Fibroblast of peridontal ligament (primary cell): ENCODE measurements around the gene PIAS1.

Experiments used
- DNase-seq: peaks from one replicate; pipeline ENCODE4 v3.0.0-alpha.2; 2010; ENCODE audit errors: extremely low read depth

The PIAS1 gene

DNA sequence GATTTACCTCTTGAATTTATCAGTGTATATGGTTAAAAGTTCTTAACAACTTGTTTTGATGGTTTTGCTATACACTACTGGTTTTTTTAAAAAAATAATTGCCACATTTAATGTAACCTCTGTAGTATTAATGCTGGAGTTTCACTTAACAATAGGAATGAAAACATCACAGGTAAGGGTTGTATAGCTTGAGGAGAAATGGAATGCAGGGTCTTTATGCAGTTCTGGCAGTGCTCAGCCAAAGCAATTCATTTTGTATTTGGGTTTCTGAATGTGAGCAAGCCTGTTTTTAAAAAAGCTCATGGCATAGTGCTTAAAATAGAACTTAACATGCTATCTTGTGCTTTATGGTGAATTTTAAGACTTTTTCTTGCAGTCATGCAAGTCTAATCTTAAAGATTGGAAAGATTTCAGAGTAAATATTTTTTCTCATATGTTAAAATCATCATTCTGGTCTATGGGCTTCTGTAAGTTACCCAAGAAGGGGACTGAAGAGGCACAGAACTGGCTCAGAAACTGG, 8.9 kb downstream of the PIAS1 start:
- no peak for DNase-seq

DNA sequence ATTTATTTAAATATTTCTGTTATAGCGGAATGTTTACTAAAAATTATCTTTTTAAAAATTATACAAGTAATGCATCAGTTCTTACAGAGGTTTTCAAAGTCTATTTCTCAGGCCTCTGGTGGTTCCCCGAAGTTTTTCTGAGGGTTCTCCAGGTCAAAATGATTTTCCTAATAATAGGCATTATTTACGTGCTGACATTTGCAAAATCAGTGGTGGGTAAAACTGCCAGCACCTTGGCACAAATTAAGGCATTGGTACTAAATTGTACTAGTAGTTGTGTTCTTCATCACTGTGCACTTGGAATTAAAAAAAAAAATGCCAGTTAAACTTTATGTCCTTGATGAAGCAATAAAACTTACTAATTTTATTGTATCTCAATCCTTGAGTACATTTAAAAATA, 9.5 kb downstream of the PIAS1 start:
- DNase-seq = no peak

DNA sequence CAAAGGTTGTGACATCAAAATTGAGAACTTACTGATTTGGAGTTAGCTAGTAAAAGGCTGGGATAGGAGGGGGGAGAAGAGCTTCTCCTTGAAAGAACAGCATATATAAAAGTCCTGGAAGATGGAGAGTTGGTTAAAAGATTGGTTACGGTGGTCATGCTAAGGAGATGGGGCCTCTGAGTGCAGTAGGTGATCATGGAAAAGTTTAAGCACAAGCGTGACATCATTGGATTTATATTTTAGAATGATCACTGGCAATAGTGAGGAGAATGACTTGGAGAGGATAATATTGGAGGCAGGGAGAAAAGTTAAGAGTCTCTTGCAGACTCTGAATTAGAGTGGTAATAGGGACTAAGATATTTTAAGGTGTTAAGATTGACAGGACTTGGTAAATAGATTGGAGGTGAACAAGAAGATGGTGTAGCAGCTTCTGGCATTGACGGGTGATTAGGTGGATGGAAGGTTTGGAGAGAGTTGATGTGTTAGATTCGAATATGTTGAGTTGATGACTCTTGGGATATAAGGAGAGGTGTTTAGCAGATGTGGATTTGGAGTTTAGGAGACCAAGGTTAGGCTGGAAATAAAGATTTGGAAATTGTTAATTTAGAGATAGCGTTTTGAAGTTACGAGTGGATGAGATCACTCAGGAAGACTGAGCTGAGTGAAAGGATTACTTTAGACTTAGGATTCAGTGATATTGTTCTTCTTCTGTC, 19.6 kb downstream of the PIAS1 start:
- no peak for DNase-seq

DNA sequence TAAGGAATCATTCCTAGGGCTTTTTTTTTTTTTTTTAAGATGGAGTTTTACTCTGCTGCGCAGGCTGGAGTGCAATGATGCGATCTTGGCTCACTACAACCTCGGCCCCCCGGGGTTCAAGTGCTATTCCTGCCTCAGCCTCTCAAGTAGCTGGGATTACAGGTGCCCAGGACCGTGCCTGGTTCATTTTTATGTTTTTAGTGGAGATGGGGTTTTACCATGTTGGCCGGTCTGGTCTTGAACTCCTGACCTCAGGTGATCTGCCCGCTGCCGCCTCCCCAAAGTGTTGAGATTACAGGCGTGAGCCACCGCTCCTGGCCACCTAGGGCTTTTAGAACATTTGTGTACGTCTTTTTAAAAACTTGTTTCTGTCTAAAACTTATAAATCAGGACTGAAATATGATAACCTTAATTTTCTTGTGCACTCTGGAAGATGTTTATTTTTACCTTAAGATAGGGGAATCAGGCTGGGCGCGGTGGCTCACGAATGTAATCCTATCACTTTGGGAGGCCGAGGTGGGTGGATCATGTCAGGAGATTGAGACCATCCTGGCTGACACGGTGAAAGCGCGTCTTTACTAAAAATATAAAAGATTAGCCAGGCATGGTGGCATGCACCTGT, 21.8 kb downstream of the PIAS1 start:
- no peak for DNase-seq

DNA sequence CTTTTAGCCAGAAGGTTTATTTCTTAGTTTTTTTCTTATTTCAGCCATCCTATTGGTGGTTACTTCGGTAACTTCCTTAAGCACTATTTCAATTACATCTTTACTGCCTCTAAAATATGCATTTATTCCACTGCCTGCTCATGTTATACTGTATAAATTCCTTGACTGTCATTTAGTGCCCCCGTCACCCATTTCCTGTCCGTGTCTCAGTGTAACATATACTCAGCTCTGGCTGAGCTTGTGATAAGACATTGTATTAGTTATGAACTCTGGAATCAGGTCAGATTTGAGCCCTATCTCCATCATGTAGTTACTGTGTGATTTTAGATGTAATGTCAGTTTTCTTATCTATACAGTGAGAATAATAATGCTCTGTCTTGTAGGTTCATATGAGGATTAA, 24.2 kb downstream of the PIAS1 start:
- DNase-seq = no peak

DNA sequence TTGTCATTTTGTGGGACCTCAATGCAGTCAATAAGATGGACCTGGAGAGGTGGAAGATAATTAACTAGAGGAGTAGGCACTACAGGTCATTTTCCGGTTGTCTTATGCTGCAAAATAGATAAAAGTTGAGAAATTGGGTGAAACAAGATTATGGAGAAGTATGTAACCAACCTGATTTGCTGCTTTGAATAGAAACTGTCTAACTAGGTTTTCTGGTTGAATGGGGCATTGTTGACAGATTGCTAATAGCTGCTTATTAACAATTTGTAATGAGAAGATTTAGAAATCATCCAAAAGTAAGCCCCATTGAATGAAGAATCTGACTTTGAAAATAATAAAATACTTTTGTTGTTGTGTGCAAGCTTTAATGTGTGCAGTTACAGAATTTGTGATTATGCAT, 26.2 kb downstream of the PIAS1 start:
- DNase-seq = no peak

DNA sequence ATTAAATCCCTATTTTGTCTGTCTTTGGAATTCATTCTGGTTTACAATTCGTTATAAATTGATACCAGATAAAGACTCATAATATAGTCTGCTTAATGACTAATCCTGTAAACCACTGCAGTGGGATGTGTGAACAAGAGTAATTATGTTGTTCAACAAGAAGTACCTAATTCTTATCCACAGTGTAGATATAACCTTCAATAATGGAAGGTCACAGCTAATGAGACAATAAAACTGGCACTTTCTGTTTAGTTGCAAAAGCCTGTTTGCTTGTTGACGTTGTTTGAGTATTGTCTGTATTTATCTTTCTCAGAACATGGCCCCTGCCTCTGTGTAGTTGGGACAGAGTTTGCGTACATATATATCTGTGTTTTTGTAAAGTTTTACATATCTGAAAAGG, 26.7 kb downstream of the PIAS1 start:
- DNase-seq = no peak

DNA sequence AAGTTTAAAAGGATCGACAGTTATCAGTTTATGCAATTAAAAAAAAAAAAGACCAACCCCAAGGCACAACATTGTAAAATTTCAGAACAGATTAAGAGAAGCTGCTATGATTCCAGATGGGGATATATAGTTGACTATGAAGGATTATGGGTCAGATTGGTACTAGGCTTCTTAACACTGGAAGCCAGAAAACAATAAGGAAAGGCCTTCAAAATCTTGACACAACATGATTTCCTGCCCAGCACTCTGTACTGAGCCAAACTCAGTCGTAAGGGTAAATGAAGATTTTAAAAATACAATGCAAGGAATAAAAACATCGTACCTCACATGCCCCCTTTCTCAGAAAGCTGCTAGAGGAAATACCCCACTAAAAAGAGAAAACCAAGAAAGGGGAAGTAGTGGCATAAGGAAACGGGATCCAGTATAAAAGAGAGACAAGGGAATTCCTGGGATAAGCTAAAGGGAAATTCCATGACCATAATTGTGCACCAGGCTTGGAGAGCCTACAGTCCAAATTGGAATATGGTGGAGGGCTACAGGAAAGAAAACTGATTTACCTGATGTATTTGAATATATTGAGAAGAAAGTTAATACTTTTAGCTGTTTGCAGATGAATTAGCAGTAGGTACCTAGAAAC, 27.9 kb downstream of the PIAS1 start:
- DNase-seq = no peak

DNA sequence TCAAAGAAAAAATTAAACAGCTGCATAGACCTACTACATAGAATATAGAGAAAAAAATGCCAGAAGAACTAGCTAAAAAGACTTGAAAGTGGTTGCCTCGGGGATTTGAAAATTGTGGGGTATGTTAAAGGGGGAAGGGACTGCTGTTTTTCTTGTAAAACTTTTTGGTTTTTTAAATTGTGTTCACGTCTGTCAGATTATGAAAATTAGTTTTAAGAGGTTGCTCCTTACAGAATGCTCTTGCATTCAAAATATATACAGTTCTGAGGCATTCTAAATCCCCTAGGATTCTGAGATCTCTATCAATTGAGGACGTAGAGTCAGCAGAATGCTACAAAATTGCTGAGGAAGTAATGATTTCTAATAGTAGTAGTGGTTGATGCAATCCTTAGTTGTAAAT, 28.6 kb downstream of the PIAS1 start:
- DNase-seq = no peak

DNA sequence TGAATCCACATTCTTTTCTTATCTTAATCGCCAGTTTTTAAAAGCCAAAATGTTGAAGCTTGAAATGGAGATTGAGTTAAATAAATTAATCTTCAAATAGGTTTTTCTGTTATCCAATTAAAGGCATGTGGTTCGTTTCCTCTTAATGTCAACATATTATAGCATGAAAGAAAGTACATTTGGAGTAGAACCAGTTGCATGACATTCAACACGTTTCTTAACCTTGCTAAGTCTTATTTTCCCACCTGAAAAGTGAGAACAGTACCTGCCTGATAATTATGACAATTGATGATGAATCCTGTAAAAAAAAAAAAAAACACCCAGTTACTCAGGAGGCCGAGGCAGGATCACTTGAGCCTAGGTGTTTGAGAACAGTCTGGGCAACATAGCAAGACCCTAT, 29.3 kb downstream of the PIAS1 start:
- no peak for DNase-seq

DNA sequence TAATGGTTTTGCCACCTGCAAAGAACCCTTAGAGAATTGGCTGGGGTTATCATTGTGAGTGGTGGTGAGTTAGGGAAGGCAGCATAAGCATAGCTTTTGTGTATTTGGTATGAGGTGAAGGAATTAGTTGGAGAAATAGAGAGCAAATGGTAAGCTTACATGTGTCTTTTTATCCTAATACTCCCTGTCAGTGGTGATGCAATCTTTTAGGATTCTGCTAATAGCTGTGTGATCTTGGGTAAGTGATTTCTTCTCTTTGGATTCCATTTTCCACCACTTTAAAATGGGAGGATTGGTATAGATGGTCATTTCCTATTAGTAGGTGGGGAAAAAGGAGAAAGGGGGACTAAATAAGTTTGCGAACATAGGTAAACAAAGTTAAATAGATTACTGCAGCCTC, 30.9 kb downstream of the PIAS1 start:
- DNase-seq = no peak

DNA sequence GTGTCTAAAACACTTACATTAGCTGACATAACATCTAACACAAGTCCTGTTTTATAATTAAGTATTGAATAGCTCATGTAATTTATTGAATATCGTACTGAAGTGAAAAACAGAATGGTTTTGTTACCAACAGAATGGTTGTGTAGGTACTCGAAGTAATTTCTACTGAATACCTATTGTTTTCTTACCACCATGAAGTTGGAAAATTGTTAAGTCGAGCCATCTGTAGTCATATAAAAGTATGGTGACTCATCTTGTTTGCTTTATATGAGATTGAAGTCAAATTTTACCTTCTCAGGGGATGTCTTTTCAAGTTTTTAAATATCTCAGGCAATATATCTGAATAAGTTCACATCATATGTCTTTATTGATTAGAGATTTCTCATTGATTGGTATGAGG, 37.6 kb downstream of the PIAS1 start:
- DNase-seq = no peak

DNA sequence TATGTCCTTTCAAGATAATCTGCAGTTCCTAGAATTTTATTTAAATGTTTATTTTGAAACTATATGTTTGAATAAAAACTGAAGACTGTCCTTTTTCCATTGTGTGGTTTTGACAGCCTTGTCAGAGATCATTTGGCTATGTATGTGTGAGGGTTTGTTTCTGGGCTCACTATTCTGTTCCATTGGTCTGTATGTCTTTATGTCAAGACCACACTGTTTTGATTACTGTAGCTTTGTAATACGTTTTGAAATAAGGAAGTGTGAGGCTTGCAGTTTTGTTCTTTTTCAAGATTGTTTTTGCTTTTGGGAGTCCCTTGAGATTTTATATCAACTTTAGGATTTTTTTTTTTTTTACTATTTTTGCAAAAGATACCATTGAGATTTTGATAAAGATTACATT, 42.0 kb downstream of the PIAS1 start:
- DNase-seq = no peak

DNA sequence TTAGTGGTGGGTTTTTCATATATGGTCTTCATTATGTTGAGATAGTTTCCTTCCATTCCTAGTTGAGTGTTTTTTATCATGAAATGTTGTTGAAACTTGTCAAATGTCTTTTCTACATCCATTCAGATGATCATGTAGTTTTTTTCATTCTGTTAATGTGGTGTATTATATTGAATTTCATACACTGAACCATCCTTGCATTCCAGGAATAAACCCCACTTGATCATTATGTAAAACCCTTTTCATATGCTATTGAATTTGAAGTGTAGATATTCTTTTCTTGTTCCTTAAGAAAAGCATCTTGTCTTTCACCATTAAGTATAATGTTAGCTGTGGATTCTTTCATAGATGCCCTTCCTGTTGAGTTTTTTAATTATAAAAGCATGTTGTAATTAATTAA, 42.9 kb downstream of the PIAS1 start:
- DNase-seq = no peak

DNA sequence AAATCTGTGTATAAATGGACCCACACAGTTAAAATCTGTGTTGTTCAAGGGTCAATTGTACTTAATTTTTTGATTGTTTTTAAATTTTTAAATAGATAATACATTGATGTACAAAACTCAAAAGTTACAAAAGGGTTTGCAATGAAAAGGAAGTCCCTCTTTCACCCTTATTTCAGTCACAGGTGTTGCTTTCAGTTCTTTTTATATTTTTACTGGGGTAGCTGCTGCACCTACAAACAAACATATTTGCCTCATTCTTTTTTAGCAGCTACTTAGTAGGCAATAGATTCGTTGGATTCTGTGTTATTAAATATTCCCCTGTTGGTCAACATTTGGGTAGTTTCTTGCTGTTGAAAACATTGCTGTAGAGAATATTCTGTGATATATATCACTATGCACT, 44.4 kb downstream of the PIAS1 start:
- DNase-seq = no peak

DNA sequence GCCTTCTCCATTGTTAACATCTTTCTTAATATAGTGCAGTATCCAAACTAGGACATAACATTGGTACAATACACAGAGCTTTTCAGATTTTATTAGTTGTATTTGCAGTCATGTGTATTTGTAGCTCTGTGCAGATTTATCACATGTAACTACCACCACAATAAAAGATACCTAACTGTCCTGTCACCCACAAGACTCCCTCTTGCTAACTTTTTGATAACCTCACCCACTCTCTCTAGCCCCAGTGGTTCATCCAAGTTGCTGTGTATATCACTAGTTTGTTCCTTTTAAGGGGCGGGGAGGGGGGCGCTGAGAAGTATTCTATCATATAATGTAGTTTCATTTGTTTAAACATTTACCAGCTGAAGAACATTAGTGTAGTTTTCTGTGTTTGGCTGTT, 46.1 kb downstream of the PIAS1 start:
- DNase-seq = no peak

DNA sequence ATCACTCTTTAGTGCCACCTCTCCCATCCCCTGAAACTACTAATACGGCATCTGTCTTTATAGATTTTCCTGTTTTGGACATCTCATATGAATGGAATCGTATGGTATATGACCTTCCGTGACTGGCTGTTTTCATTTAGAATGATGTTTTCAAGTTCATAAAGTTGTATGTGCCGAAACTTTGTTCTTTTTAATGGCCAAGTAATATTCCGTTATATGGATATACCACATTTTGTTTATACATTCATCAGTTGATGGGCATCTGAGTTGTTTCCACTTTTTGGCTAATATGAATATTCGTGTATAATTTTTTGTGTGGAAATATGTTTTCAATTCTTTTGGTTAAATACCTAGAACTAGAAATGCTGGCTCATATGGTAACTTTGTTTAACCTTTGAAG, 49.5 kb downstream of the PIAS1 start:
- no peak for DNase-seq

DNA sequence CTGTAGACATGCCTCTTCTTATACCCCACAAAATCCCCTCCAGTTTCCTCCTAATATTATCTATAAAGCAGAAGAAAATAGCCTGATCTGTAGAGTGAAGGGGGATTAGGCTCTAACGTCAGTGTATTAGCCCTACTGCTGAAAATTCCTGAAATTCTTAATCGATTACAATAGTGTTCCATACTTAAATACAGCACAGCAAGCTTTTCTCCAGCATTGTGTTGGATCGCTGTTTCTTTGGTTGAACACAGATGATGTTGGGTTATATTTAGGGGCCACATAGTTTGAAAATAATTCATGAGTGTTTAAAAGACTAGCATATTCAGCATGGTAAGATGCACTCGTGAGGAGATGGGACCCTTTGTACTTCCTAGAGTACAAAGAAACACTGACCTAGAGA, 52.5 kb downstream of the PIAS1 start:
- no peak for DNase-seq

DNA sequence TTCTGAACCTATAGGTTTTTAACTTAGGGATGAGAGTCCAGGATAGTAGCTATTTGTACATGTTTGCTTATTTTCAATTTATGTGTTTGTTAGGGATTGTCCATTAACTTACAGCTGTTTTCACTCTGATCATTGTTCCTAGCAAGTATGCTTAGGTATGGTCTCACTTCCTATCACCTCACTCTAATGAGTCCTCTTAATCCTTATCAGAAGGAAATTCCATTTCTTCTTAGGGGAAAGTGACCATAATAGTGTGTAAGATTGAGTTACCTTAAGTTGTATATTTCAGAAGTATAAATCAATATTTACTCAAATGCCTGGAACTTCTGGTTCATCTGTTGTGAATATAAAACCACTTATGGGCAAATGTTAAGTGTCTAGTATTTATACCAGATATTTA, 53.0 kb downstream of the PIAS1 start:
- no peak for DNase-seq

DNA sequence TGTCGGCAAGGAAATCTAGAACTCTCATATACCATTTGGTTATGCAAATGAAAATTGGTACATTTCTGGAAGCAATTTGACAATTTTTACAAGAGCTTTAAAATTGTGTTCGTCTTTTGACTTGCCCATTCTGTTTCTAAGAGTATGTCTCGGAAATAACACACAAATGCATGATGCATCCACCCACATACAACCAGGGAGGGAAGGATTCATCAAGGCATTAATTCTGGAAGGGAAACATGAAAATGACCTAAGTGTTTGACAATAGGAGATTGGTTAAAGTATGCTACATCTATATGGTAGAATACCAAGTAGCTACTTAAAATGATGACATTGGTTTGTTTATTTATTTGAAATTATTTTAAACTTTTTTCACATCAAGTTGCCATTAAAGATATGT, 58.6 kb downstream of the PIAS1 start:
- DNase-seq = peak; percentile 7

DNA sequence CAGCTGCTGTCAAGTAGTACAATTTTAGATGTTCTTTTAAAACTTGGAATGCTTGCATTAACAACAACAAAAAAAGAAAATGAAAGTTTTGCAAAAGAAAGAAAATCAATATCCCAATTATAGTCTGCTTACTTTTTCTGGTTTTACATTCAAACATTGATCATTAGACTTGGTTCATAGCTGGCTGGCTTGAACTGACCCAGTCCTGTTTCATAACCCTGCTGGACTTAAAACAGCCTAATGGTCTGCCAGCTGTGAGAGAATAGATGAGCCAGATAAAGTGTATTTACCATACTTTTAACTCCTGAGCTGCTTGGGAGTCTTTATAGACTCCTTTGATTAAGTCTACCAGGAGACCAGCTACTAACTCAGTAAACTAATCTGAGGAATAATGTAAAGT, 59.2 kb downstream of the PIAS1 start:
- peak; percentile 65 for DNase-seq

DNA sequence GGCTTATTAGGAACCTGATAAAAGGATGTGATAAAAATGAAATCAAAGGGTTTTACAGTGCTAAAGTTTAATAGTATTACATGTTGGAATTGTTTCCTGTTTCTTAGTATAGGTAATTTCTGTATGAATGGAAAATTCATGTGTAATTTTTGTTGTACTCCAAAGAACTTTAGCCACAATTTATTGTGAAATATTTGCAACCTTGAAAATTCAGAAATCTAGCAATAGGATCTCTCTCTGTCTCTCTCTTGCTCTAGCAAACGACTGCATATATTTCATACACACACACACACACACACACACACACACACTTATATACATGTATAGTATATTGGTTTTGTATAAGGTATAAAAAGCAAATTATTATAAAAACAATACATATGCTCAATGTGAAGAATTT, 59.6 kb downstream of the PIAS1 start:
- peak; percentile 25 for DNase-seq

DNA sequence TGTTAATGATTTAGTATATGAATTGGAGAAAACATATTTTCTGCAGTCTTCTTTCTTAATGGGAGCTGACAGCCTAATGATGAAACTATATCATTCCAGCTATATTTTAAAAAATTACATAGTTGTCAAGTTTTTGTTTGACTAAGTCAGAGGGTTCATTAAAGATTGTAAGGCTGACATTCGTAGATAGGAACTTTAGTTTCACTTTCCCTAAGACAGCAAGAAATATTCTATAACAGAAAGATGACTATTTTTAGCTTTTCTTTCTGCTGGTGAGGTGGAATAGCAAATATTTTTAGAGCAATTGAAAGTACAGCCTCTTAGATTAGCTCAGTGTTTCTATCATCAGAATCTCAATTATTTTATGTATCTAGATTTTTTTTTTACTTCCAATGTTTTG, 60.2 kb downstream of the PIAS1 start:
- peak; percentile 63 for DNase-seq
